Stimulated activated naive CD4-positive, alpha-beta T cell treated with Interleukin-2 at 50 U/mL for 16 hours (primary cell): ENCODE results near the gene TNFAIP2.

Experiments
- DNase-seq: peaks from one replicate; lab custom pipeline; 2025; lab: John Stamatoyannopoulos, UW

The TNFAIP2 gene

GRCh38 chr14:103093856-103094405 lies 29.3 kb upstream of the TNFAIP2 start:
- DNase-seq: no peak

GRCh38 chr14:103094406-103095209 lies 28.7 kb upstream of the TNFAIP2 start, which contains the start of gene EXOC3L4:
EXOC3L4 (plus strand) TSS chr14:103094725; CDS start chr14:103100220, 5,495 bp downstream.
- no peak for DNase-seq

- no peak for DNase-seq
These were observed 28.0 kb upstream of the TNFAIP2 start for GRCh38 chr14:103095210-103095778.

- DNase-seq: no peak
These were observed 26.9 kb upstream of the TNFAIP2 start for GRCh38 chr14:103096387-103096786.

- DNase-seq: no peak
These were observed 25.8 kb upstream of the TNFAIP2 start for GRCh38 chr14:103097244-103097993.

- no peak for DNase-seq
These were observed 25.0 kb upstream of the TNFAIP2 start for GRCh38 chr14:103097994-103098957.

- no peak for DNase-seq
These were observed 24.1 kb upstream of the TNFAIP2 start for GRCh38 chr14:103099081-103099732.

- DNase-seq: no peak
These were observed 23.5 kb upstream of the TNFAIP2 start for GRCh38 chr14:103099733-103100280.

GRCh38 chr14:103100281-103101121 lies 22.8 kb upstream of the TNFAIP2 start:
- DNase-seq: no peak

GRCh38 chr14:103101257-103101962 lies 21.9 kb upstream of the TNFAIP2 start:
- no peak for DNase-seq

GRCh38 chr14:103101963-103102688 lies 21.1 kb upstream of the TNFAIP2 start:
- DNase-seq: no peak

GRCh38 chr14:103102689-103103260 lies 20.5 kb upstream of the TNFAIP2 start:
- DNase-seq: no peak

- no peak for DNase-seq
These were observed 19.5 kb upstream of the TNFAIP2 start for GRCh38 chr14:103103461-103104388.

- DNase-seq: no peak
These were observed 18.9 kb upstream of the TNFAIP2 start for GRCh38 chr14:103104389-103104653.

GRCh38 chr14:103104654-103105452 lies 18.4 kb upstream of the TNFAIP2 start:
- DNase-seq: peak; percentile 60

GRCh38 chr14:103105580-103106150 lies 17.6 kb upstream of the TNFAIP2 start:
- no peak for DNase-seq
